RCC 7860 (cell line): ENCODE results near the gene ZFP28.

Experiments
- DNase-seq: peaks from one replicate; pipeline ENCODE4 v3.0.0-alpha.2; 2015; ENCODE audit warnings: low spot score
- FAIRE-seq: peaks from 2 replicates; lab custom pipeline; 2012; peaks lifted over from hg19 to GRCh38; lab: Jason Lieb, UNC

The ZFP28 gene

GRCh38 chr19:56538761-56539263 lies at the start of gene ZFP28:
Gene ZFP28, plus strand, starts transcription at chr19:56538948. Its CDS starts 71 bp downstream, at chr19:56539019.
- FAIRE-seq (no peak), DNase-seq (no peak)

- FAIRE-seq (no peak), DNase-seq (no peak)
Measured at GRCh38 chr19:56491399-56491798, 47.3 kb upstream of the ZFP28 start.

- DNase-seq (peak; percentile 6), FAIRE-seq (no peak)
Measured at GRCh38 chr19:56504581-56504980, 34.2 kb upstream of the ZFP28 start.

GRCh38 chr19:56507446-56508289 lies 31.1 kb upstream of the ZFP28 start, which contains the start of gene ZNF471:
Gene ZNF471, plus strand, starts transcription at chr19:56507855. Its CDS starts 3,717 bp downstream, at chr19:56511572.
- FAIRE-seq: peak; percentile 70
- peak; percentile 84 for DNase-seq

GRCh38 chr19:56508290-56508778 lies 30.4 kb upstream of the ZFP28 start:
- DNase-seq (no peak), FAIRE-seq (no peak)

- no peak for DNase-seq
- FAIRE-seq: no peak
Measured at GRCh38 chr19:56525214-56525860, 13.4 kb upstream of the ZFP28 start.

DNA sequence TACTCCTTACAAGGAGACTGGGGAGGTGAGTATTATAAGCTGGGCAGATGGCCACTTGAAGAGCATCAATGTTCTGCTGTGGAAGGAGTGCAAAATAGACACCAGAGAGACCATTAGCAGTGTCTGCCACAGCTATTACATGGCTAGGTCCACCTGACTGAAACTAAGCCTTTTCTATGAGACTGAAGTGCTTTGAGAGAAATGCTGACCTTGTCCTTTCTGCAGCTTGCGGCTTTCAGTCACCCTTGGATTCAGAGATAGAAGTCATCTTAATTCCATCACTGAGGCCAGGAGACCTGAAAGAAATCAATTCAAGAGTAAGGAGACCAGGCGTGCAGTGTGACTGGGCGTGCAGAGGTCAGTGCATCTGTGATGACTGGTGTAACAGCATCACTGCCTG lies 1.3 kb upstream of the ZFP28 start:
- FAIRE-seq (no peak), DNase-seq (no peak)

DNA sequence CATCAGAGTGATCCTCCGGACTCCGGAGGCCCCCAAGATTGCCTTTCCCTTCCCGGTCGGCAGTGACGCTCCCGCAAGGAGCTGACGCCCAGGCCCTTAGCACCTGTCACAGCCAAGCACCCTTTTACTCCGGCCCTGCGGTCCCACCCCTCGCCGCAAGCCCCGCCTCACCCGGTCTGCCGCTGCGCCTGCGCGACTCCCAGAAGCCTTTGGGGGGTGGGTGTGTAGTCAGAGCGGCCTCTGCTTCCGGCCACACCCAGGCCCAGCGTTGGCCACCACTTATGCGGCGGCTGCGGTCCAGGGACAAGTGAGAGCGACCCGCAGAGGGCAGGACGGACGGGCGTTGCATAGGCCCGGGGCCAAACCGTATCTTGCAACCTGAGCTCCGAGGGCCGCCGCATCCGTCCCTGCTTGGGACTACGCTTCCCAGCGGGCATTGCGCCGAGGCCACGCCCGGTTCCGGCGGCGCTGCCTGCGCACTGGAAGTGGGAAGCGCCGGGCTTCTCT lies 441 bp upstream of the ZFP28 start:
- DNase-seq: peak; percentile 66
- FAIRE-seq: no peak

DNA sequence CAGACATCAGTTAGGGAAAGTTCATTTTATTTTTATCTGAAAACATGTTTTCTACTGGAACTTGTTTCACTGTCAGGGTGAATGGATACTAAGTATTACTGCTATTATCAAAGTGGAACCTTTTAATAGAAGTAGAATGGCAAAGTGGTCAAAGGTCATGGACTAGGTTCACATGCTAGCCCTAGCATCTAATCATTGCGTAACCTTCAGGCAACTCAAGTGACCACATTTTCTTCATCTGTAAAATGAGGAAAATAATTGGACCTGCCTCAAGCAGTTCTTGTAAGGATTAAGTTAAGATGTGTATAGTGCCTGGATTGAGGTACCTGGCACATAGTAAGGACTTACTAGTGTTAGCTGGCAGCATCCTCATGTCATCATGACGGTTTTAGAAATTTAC lies 5.0 kb downstream of the ZFP28 start:
- no peak for DNase-seq

DNA sequence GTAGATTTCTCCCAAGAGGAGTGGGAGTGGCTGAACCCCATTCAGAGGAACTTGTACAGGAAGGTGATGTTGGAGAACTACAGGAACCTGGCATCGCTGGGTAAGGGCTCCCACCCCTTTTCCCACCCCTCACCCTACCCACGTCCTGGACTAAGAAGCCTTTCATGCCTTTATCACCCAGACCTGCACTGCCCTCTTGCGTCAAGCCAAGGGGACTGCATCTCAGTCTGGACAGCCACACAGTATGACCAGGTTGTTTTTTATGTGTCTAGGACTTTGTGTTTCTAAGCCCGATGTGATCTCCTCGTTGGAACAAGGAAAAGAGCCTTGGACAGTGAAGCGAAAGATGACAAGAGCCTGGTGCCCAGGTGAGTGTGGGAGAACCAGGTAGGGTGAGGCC lies 8.8 kb downstream of the ZFP28 start:
- DNase-seq (no peak), FAIRE-seq (no peak)

More for the DNA sequence above, 5.0 kb downstream of the ZFP28 start:
- FAIRE-seq: no peak

- no peak for FAIRE-seq
- DNase-seq: no peak
Measured at GRCh38 chr19:56554272-56554869, 15.6 kb downstream of the ZFP28 start.

DNA sequence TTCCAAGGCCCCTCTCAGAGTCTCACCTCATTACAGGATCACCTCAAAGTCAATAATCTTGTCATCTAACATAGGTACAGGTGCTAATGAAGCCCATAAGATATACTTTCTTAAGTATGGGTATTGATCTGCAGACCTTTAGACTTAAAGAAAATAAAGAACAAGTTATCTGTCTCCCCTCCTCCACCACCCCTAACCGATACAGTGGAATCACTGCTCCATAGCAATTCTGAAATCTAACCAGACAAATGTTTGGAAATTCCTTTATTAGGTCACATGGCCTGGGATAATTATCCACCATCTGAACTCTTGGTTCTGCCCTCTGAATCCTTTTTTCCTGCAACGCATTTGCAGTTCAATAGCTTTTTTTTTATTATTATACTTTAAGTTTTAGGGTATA lies 24.0 kb downstream of the ZFP28 start:
- DNase-seq (no peak), FAIRE-seq (no peak)

DNA sequence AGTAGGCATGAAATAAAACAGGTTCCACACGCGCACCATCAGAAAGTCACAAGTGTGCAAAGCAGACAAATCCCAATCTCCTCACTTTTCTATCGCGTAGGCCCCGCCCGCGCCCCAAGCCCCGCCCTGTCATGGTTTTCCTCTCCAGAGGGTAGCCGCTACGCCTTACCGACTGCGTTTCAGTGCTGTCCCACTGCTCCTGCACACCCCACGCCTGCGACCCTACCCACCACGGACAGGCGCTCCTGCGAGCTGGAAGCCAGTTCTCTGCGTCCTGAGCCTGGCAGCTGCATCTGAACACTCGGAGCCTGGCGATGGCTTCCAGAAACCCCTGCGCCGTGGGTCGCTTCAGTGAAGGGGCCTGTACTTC lies 28.1 kb downstream of the ZFP28 start:
- FAIRE-seq: no peak
- no peak for DNase-seq

DNA sequence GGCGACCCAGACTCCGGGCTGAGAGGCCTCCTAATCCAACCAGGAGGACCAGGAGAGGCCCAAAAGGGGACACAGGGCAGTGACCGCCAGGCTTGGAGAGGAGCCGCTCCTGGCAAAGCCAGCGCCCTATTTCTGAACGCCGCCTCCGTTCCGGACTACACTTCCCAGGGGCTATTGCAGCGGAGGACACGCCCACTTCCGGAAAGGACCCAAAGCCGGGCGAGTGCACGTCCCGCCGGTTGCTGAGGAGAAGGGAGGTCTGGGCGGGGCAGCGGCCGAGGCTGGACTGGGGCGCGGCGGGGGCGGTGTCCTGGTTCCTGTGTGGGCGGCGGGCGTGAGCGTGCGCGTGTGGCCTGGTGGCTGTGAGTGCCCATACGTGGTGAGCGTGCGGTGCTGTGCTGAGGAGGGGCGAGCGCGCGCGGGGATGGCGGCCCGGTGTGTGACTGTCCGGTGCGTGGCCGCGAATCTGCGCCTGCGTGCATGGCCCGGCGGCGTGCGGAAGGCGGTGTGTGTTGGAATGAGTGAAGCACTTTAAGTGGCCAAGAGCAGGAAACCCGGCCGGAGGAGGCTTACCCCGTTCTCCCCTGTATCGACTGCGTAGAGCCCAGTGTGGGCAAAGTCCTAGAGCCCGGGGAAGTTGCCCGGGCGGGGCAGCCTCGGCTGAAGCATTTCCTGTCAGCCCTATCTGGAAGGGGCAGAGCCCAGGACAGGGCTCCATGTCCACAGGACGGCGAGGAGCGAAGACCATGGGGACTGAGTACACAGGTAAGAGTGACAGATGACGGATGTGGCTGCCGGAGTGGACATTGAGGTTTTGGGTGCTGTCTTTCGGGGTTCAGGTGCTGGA lies 28.7 kb downstream of the ZFP28 start, which contains the start of gene ZNF470:
Gene ZNF470 (plus strand): TSS at position 195 of the 847 bp plus-strand sequence. CDS start 2,844 bp downstream, outside the sequence.
- FAIRE-seq (no peak), DNase-seq (peak; percentile 53)

GRCh38 chr19:56572589-56572988 lies 33.8 kb downstream of the ZFP28 start:
- FAIRE-seq (no peak), DNase-seq (no peak)

DNA sequence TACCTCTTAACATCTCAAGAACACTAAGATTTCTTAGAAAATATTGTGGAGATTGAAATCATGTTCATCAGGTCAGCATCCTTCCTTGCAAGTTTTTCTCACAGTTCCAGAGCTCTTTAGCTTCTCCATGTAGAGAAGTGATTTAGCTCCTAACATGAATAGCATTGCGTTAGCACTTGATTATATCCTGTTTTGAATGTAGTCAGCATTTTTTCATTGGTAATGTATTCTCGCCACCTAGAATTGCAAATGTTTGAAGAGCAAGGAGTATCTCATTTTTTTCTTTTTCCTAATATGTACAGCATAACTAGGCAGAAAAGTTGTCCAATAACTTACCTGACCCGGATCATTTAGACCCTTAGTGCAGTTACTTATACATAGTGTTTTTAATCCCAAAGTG lies 35.2 kb downstream of the ZFP28 start:
- DNase-seq (no peak), FAIRE-seq (no peak)

DNA sequence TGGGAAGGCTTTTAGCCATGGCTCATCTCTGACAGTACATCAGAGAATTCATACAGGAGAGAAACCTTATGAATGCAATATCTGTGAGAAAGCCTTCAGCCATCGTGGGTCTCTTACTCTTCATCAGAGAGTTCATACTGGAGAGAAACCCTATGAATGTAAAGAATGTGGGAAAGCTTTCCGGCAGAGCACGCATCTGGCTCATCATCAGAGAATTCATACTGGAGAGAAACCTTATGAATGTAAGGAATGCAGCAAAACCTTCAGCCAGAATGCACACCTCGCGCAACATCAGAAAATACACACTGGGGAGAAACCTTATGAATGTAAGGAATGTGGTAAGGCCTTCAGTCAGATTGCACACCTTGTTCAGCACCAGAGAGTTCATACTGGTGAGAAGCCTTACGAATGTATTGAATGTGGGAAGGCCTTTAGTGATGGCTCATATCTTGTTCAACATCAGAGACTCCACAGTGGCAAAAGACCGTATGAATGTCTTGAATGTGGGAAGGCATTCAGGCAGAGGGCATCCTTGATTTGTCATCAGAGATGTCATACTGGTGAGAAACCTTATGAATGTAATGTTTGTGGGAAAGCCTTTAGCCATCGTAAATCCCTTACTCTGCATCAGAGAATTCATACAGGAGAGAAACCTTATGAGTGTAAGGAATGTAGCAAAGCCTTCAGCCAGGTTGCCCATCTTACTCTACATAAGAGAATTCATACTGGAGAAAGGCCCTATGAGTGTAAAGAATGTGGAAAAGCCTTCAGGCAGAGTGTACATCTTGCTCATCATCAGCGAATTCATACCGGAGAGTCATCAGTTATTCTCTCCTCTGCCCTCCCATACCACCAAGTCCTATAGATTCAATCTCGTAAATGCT lies 39.2 kb downstream of the ZFP28 start:
- no peak for FAIRE-seq
- no peak for DNase-seq

DNA sequence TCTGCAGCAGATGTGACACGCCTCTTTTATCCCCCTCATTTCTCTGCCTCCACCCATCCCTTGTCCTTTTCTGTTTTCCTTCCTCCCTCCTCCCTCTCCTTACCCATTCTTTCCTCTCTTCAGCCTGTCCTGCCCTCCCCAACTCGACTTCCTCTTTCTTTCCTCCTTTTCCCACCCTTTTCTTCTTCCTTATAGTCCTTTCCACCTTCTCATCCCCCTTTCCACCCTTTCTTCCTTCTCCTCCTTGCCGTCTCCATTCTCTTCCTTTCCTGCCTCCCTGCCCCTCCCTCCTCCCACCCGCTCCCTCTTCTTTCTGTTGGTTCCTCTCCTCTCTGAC lies 55.7 kb downstream of the ZFP28 start:
- FAIRE-seq (no peak), DNase-seq (no peak)

- DNase-seq: peak; percentile 47
Measured at GRCh38 chr19:56594783-56595547, 56.2 kb downstream of the ZFP28 start, which contains the start of gene ZNF71. Gene ZNF71, plus strand, starts transcription at chr19:56595302. Its CDS starts 6,257 bp downstream, at chr19:56601559.

More at GRCh38 chr19:56594783-56595547, 56.2 kb downstream of the ZFP28 start, which contains the start of gene ZNF71:
- FAIRE-seq: no peak
